Cardiac fibroblast (primary cell): Measurements from ENCODE around the gene CARD10.
"Not testable (repeated sequence)": the region's sequence is repeated elsewhere in the genome, so short reads cannot be mapped to it uniquely, and the experiment has no call there.

Experiments
- DNase-seq, 2 donors: peaks; one replicate each; pipeline versions ENCODE4 v3.0.0 to v3.0.0-alpha.2; 2010; ENCODE audit warnings: low read depth in 2 of 2
- H3K4me3 ChIP-seq, 2 donors: replicated peaks in 1 of 2; 1 replicate in 1 of 2; 2 replicates in 1 of 2; pipeline ENCODE4 v1.5.1; 2011; ENCODE audit warnings: low read depth in 2 of 2, low read length in 2 of 2, mild to moderate bottlenecking in 2 of 2, moderate library complexity in 1 of 2
- TF ChIP-seq, protein P1 (sequence below): IDR thresholded peaks from one replicate; pipeline ENCODE4 v1.5.1; 2011; ENCODE audit warnings: low read depth, mild to moderate bottlenecking, low read length, inconsistent platforms

Gene CARD10

DNA sequence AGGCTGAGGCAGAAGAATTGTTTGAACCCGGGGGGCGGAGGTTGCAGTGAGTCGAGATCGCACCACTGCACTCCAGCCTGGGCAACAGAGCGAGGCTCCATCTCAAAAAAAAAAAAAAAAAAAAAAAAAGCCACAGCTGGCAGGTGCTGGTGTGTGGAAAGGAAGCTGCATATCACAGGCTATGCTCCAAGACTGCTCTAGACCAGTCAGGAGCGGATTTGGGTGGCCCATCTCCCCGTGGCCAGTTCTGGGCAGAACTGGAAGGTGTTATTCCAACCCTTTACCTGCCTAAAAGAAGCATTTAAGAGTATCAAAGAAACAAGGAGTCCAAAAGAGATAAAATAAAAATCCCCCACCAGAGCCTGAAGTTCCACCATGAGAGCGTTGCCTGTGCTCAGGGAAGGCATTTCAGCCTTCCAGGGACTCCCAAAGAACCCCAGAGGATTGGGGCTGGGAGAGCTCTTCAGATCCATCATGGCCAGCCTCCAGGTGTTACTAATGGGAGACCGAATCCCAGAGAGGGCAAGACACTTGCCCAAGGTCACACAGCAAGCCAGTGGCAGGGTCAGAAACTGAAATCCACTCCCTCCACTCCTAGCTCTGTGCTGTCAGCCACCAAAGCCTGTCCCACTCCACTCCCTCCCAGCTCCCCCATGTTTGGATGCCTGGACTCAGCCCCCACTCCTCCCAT, 47.3 kb downstream of the CARD10 start:
- no peak overlapping the region for H3K4me3 ChIP-seq
- no peak for DNase-seq
- TF ChIP-seq, protein P1, sequence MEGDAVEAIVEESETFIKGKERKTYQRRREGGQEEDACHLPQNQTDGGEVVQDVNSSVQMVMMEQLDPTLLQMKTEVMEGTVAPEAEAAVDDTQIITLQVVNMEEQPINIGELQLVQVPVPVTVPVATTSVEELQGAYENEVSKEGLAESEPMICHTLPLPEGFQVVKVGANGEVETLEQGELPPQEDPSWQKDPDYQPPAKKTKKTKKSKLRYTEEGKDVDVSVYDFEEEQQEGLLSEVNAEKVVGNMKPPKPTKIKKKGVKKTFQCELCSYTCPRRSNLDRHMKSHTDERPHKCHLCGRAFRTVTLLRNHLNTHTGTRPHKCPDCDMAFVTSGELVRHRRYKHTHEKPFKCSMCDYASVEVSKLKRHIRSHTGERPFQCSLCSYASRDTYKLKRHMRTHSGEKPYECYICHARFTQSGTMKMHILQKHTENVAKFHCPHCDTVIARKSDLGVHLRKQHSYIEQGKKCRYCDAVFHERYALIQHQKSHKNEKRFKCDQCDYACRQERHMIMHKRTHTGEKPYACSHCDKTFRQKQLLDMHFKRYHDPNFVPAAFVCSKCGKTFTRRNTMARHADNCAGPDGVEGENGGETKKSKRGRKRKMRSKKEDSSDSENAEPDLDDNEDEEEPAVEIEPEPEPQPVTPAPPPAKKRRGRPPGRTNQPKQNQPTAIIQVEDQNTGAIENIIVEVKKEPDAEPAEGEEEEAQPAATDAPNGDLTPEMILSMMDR: no peak

DNA sequence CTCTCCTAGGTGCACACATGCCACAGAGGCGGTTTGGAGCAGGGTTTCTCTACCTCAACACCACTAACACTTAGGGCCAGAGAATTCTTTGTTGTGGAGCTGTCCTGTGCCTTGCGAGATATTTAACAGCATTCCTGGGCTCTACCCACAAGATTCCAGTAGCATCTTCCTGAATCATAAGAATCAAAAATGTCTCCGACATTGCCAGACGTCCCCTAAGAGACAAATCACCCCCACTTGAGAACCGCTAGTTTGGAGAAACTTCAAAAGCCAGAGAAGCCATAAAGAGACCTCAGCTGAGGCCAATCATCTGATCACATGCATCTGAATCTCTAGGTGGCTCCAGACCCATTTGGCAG, 49.1 kb downstream of the CARD10 start:
- DNase-seq: no peak
- TF ChIP-seq, protein P1: no peak
- H3K4me3 ChIP-seq: no peak overlapping the region

DNA sequence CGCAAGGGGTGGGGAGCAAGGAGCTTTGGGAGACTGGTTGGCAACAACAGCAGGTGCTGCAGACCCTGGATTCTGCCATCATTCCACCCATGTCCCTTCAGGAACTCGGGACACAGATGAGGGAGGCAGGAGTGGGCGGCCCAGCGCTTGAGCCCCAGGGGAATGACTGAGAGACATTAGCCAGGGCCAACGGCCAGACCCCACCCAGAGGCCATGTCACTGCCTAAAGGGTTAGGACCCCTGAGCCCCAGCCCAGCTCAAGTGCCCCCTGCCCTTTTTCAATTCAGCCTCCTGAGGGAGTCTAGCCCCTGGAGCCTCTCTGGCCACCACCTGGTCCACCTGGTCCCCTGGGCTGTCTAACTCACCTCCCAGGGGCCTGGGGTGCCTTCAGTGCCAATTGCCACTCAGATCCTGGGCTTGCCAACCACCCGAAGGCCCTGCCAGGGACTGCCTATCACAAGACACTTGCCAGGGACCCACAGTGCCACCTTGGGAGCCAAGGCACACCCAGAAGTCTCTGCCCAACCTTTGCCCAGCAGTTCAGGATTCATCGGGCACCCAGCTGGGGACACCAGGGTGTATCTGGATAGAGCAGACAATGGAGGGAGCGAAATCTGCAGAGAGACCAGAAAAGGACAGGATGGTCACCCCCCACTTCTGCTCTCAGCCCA, 49.7 kb downstream of the CARD10 start:
- TF ChIP-seq, protein P1: no peak
- no peak overlapping the region for H3K4me3 ChIP-seq
- no peak for DNase-seq

DNA sequence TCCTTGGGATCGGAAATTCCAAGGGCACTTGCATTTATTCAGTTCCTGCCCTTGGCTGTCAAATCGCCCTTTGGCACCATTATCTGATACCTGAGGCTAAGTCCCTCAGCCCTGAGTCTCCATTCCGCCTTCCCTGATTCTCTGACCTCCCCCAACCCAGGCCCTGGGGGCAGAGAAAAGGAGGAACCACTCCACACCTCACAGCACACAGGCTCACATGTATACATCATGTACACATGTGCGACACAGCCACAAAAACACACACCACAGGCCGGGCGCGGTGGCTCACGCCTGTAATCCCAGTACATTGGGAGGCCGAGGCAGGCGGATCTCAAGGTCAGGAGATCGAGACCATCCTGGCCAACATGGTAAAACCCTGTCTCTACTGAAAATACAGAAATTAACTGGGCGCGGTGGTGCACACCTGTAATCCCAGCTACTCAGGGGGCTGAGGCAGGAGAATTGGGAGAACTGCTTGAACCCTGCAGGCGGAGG, 51.0 kb downstream of the CARD10 start:
- DNase-seq: not testable (repeated sequence)

DNA sequence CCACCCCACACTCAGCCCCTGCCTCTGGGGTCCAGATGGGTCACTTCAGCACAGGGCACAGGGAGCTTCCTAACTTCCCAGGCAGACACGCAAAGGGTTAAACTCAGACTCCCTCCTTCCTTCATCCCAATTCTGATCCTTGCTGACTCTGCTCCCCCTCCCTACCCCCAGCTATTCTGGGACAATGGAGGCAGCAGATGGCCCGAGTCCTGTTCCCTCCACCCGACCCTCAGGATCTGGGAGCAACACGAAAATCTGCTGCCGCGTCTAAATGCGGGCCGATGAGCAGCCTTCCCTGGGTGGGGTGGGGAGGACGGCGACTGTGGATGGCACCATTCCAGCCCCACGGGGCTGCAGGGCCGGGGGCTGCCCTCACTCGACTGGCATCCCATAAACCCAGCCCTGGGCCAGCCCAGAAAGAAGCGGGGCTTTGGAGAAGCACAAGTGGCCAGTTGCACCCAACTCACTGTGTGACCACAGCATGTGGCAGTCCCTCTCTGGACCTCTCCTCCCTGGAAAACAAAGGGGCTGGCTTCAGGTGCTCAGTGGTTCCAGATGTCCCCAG, 51.7 kb downstream of the CARD10 start:
- no peak for DNase-seq
- TF ChIP-seq, protein P1: no peak
- no peak overlapping the region for H3K4me3 ChIP-seq

More for the DNA sequence above, 51.0 kb downstream of the CARD10 start:
- H3K4me3 ChIP-seq: not testable (repeated sequence)

DNA sequence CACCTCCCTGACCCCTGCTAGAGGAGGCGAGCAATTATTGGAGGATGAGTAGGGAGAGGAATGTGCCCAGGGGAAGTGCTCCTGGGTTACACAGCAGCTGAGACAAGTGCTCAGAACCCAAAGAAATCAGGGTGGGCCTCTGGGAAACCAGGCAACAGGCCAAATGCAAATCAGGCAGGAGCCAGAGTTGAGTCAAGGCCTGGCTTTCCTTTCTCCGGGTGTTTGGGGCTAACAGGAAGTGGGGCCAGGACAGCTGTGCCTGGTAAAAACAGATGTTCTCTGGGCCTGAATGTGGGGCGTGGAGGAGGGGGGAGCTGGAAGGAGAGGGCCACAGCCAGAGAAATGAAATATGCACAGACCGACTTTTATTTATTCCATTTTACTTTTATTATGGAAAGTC, 55.0 kb downstream of the CARD10 start:
- TF ChIP-seq, protein P1: no peak
- DNase-seq: peak in 1 of 2 donors; percentile 35
- H3K4me3 ChIP-seq: no peak overlapping the region

DNA sequence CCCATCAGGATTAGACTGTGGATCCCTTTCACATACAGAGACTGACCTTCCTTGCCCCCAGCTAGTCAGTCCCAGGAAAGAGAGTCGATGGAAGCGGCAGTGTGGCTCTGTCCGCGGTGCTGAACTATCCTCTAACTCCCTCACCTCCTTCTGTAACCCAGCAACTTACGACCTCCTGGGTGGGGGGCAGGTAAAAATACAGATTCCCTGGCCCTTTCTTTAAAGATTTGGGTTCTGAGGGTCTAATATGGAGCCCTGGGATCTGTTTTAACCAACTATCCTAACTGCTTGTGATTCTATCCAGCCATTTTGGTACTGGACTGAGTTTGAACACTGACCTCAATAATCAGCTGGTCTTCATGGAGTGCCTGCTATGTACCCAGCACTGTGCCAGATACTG, 56.2 kb downstream of the CARD10 start:
- TF ChIP-seq, protein P1: no peak
- DNase-seq: peak; percentile 51 to 57
- H3K4me3 ChIP-seq: no peak overlapping the region
